NK-92 (cell line): ENCODE measurements around the gene ASTN2.

Experiments used
- DNase-seq: peaks from one replicate; lab custom pipeline; 2025; ENCODE audit not compliant: unreplicated experiment; lab: John Stamatoyannopoulos, UW

Gene ASTN2

DNA sequence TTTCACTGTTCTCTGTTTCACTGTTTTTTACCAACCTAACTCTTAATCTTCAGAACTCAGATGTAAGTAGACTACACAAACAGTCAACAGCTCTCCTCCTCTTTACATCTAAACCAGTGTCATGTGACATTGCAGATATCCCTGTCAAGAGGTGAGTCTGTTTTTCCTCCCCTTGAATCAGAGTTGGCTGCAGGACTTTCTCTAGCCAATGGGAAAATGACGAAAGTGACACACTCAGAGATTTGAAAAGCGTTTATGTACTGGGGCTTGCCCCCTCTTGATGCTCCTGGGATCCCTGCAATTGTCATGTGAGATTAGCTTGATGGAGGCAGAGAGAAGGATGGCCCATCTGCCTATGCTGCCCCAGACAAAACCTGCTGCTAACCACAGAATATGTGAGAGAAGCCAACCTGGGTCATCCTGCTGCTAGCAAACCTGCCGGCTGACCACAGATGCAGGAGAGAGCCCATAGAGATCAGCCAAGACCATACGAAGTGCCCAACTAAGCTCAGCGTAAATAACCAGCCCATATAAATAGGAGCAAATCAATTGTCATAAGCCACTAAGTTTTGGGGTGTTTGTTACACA, 111.1 kb downstream of the ASTN2 start:
- DNase-seq, result no peak

DNA sequence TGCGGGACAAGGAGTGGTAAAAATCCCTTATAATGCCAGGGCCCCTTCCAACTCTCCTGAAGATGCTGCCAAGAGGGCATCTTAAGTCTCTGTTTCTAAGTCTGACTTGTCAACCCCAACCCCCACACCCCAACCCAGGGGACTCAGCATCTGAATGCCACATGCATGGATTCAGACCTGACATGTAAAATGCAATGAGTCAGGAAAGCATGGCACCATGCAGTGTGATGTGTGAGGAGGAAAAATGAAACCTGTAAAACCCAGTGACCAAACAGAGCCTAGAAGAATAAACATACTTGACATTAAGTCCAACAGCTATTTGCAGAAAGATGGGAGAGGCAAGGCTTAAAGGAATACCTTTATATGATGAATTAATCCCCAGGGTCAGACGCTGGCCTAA, 112.4 kb downstream of the ASTN2 start:
- no peak for DNase-seq

GRCh38 chr9:117300371-117301110, 114.3 kb downstream of the ASTN2 start:
- no peak for DNase-seq

DNA sequence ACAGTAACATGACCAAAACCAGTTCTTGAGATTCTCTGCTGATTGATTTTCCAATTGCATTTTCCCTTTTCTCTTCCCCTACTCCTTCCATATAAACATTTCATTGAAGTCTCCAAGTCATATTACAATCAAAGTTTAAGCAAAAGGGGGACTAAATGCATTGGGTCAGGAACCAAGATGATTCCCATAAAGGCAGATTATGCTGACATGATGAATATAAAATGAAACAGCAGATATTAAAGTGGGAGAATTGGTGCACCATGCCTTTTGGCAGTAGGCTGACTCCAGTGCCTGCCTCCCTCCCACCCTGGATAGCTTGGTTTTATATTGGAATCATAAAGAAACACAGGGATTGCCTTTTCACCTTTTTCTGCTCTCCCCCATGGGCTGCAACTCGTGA, 118.4 kb downstream of the ASTN2 start:
- DNase-seq, result no peak

DNA sequence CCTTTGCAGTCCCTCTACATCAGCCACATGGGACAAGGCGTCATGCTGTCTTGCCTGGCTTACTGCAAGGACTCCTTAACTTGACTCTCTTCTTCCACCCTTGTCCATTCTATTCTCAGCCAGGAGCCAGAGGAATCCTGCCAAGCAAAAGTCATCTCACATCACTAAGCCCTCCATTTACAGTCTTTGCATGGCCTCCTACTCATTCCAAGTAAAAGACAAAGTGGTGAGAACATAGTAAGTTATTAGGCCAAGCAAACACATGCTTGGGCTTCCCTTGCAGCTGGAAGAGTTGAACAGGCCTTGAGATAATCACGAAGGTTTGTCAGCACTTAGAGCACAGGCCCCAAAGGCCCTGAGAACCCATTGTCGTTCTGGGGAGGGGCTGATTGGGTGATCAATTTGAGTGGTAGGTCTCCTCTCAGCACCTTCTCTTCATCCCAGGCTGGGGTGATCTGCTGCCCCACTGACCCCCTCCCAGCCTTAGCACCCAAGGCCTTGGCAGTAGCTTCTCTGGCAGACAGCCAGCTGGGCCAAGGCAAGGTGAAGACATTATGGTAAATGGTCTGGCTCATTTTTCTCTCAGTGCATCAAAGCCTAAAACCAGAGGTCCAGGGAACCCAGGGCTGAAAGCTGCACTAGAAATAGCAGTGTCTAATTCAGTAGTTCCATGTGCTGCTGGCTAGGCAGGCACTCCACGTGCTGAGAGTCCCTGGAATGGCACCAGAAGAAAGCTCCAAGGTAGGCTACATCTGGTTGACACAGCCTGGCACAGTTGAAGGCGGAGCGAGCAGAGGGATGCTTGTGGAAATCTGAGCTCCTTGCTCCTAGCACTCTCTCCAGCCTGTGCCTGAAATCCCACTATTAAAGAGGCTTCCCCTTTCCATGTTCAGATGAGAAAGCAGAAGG, 121.4 kb downstream of the ASTN2 start:
- DNase-seq, result no peak

DNA sequence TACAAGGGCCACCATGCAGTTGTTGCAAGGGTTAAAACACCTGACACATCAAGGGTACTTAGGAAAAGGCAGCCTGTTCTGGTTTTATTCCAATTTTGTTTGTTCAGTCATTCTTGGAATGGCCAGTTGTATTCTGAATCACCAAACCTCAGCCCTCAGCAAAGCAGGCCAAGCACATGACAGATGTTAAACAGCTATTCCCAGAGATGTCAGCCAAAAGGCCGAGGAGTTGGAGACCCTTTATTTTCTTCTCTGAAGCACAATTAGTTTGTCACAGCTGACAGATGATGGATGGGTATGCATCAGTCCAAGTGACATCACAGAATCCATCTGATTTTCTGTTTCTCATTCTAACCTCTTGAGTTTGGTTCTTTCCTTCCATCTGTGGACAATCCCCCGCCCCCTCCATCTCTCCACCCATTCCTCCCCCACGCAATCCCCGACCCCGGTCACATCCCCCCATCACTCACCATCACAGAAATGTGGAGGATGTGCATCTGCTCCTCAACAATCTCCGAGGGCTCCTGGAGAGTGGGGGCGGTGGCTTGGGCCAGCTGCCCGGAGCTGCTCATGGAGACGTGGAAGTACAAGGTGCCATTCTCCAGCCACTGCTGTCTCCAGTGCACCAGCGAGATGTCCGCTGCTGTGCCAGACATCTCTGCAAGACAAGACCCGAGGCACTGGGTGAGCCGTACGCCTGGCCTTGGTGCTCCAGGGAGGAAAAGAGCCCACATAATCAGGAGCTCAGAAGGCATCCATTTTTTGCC, 123.8 kb downstream of the ASTN2 start:
- no peak for DNase-seq

DNA sequence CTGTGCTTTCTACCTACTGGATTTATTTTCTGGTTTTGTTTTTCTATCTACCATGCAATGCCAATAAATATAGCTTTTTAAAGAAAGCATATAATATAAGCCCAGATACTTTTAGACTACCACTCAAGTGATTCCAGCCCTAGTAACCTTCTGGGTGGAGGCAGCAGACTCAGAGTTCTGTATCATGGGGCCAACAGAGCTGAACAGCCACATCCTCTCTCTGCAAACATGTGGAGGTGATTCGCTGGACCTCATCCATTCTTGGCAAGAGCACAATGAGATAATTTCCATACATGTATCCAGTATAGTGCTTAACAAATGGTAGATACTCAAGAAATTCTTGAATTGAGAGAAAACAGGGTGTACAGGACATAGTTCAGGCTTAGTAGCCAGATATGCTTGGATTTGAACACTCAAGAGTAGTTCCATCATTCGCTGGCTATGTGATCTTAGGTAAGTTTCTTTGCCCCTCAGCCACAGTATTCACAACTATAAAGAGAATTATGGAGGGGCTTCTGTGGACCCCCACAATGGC, 124.5 kb downstream of the ASTN2 start:
- no peak for DNase-seq

GRCh38 chr9:117286245-117286644, 128.6 kb downstream of the ASTN2 start:
- no peak for DNase-seq

GRCh38 chr9:117284414-117284813, 130.4 kb downstream of the ASTN2 start:
- no peak for DNase-seq

GRCh38 chr9:117282541-117282940, 132.3 kb downstream of the ASTN2 start:
- DNase-seq, result no peak

GRCh38 chr9:117278471-117279035, 136.3 kb downstream of the ASTN2 start:
- DNase-seq, result no peak

- DNase-seq, result no peak
Observed at GRCh38 chr9:117278020-117278419, 136.8 kb downstream of the ASTN2 start.

DNA sequence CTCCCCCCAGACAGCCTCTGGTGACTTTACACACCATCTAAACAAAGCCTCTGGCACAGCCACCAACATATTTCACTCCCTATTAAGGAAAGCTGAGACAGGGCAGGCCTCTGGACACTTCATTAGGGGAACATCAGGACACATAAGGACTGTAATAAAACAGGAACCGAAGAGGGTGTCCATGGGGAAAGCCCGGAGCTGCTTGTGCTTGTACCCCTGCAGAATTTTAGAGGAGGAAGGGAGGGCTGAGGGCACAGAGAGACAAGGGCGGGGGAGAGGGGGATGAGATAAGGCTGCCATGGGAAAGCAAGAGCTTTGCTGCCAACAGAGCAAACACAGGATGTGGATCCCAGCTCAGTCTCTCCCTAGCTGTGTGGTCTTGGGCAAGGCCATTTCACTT, 138.4 kb downstream of the ASTN2 start:
- no peak for DNase-seq

GRCh38 chr9:117273612-117274011, 141.2 kb downstream of the ASTN2 start:
- no peak for DNase-seq

GRCh38 chr9:117268847-117269446, 145.9 kb downstream of the ASTN2 start:
- DNase-seq, result no peak

DNA sequence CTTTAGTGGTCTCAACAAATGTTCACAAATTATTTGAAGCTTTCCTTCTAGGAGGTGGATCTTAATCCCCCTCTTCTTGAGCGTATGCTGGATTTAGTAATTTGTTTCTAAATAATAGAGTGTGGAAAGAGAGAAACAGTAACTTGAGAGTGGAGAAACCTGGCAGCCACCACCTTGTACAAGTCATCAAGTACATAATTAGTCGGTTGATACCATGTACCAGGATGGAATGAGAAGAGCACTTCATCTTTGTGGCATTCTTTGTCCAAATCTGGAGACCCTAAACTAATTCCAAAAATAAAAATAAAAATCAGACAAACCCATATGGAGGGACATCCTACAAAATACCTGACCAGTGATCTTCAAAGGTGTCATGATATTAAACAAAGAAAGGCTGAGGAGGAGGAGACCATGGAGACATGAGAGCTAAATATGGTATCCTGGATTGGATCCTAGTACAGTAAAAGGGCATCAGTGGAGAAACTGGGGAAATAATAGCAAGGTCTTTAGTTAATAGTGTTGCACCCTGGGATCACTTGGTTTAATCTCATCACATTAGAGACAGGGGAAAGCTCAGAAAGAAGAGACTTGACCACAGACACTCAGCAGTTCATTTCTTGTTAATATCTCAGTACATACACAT, 147.9 kb downstream of the ASTN2 start:
- DNase-seq, result no peak

- DNase-seq, result no peak
Observed at GRCh38 chr9:117265253-117265652, 149.6 kb downstream of the ASTN2 start.

DNA sequence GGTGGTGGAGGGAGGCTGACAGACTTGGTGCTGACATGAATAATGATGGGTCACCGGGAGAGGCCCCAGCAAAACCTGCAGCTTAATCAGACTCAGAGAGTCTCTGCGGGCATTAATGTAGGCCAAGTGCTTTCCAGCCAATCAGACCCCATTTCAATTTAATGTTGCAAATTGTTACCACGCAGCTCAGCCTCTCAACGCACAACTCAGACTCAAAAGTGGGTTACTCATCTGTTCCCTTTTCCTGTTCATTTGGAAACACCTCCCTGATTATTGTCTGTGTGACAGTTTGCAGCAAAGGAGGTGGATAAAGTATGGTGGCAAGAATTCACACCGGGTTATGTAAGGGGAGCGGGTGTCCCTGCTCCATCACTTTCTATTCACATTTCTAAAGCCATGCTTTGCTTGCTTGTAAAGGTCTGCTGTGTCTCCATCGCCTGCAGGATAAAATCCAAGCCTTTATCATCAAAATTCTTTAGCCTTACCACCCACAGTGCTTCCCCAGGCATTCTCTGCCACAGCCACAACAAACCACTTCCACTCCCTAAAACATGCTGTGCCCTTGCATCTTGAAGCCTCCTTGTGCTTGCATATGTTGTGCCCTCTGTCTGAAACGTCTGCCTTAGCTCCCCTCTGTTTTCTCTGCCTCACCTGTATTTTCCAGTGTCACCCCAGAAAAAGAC, 156.5 kb downstream of the ASTN2 start:
- DNase-seq, result no peak

GRCh38 chr9:117253261-117253660, 161.6 kb downstream of the ASTN2 start:
- DNase-seq, result no peak
